HG02938 (cell line): ENCODE measurements around the gene CYGB.

Experiments
- ATAC-seq: cut with Tn5 transposase; IDR thresholded peaks from one replicate; pipeline ENCODE4 v1.9.1; 2021; ENCODE audit warnings: mild to moderate bottlenecking, moderate library complexity; ENCODE audit not compliant: unreplicated experiment

CYGB gene

GRCh38 chr17:76501827-76502307, 35.6 kb downstream of the CYGB start:
- ATAC-seq = no peak

GRCh38 chr17:76501018-76501826, 36.3 kb downstream of the CYGB start, which contains the start of gene RHBDF2:
TSS of gene RHBDF2 (minus strand) at chr17:76501423. CDS start at chr17:76481524, 19,899 bp downstream.
- peak; percentile 56 for ATAC-seq

- ATAC-seq = no peak
Measured at GRCh38 chr17:76500747-76501017, 36.8 kb downstream of the CYGB start.

- no peak for ATAC-seq
Measured at GRCh38 chr17:76500074-76500746, 37.3 kb downstream of the CYGB start.

- no peak for ATAC-seq
Measured at GRCh38 chr17:76499267-76499667, 38.2 kb downstream of the CYGB start.

- no peak for ATAC-seq
Measured at GRCh38 chr17:76498876-76499251, 38.6 kb downstream of the CYGB start.

GRCh38 chr17:76497979-76498875, 39.3 kb downstream of the CYGB start:
- no peak for ATAC-seq

GRCh38 chr17:76497699-76497978, 39.9 kb downstream of the CYGB start:
- no peak for ATAC-seq

GRCh38 chr17:76496464-76496863, 41.0 kb downstream of the CYGB start:
- ATAC-seq = no peak

GRCh38 chr17:76495663-76496400, 41.7 kb downstream of the CYGB start:
- ATAC-seq = no peak

GRCh38 chr17:76493505-76494167, 43.9 kb downstream of the CYGB start:
- ATAC-seq = no peak

GRCh38 chr17:76492989-76493501, 44.5 kb downstream of the CYGB start:
- ATAC-seq = peak; percentile 40

GRCh38 chr17:76492123-76492988, 45.2 kb downstream of the CYGB start:
- ATAC-seq = peak; percentile 31

- ATAC-seq = no peak
Measured at GRCh38 chr17:76491271-76492122, 46.0 kb downstream of the CYGB start.

GRCh38 chr17:76490112-76490710, 47.3 kb downstream of the CYGB start:
- ATAC-seq = no peak

GRCh38 chr17:76487451-76488192, 49.9 kb downstream of the CYGB start:
- no peak for ATAC-seq

GRCh38 chr17:76485569-76485968, 51.9 kb downstream of the CYGB start:
- no peak for ATAC-seq
